Keratinocyte (primary cell): Measurements from ENCODE around the gene RASGRF2.

Source experiments
- EZH2 ChIP-seq: IDR thresholded peaks from one replicate; pipeline ENCODE4 v1.6.1; 2012; ENCODE audit warnings: inconsistent platforms, mild to moderate bottlenecking, low read length, moderate library complexity
- TF ChIP-seq, protein P1 (sequence below), 3 experiments: IDR thresholded peaks in 1 of 3; conservative IDR thresholded peaks in 1 of 3; optimal IDR thresholded peaks in 1 of 3; 2 replicates in 2 of 3; 3 replicates in 1 of 3; pipeline versions ENCODE3 to v1.5.1; 2011; ENCODE audit warnings: low read length in 3 of 3, mild to moderate bottlenecking in 3 of 3, moderate library complexity in 2 of 3, control low read depth in 1 of 3, inconsistent platforms in 1 of 3; ENCODE audit not compliant: insufficient read depth in 2 of 3; ENCODE audit errors: extremely low read depth in 1 of 3

DNA sequence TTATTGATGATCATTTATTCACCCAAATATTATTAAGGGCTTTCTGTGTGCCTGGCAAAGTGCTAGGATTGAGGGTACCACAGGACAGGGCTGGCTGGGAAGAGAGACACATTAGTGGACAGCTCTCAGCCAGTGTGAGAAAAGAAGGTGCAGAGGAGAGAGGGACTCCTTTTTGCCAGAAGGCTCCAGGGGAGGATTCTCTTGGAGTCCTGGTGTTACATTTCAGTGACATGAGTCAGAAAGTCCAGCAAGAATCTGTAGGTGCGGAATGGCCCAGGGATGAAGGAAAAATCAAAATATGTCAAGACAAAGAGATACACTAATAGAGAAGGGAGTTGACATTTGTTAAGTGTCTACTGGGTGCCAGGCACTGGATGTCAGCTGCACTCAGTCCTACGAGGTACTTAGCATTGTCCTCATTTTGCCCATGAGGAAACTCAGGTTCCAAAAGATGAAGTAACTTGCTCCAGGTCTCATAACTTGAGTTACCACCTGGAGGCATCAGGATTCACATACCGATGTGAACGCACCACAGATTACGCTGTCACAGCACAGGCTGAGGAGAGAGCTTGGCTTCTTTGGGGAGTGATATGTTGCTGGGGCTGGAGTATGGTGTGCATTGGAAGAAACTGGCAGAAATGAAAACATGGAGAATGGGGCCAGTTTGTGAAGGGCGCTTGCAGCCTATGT is 60.5 kb downstream of the RASGRF2 start:
- TF ChIP-seq, protein P1, sequence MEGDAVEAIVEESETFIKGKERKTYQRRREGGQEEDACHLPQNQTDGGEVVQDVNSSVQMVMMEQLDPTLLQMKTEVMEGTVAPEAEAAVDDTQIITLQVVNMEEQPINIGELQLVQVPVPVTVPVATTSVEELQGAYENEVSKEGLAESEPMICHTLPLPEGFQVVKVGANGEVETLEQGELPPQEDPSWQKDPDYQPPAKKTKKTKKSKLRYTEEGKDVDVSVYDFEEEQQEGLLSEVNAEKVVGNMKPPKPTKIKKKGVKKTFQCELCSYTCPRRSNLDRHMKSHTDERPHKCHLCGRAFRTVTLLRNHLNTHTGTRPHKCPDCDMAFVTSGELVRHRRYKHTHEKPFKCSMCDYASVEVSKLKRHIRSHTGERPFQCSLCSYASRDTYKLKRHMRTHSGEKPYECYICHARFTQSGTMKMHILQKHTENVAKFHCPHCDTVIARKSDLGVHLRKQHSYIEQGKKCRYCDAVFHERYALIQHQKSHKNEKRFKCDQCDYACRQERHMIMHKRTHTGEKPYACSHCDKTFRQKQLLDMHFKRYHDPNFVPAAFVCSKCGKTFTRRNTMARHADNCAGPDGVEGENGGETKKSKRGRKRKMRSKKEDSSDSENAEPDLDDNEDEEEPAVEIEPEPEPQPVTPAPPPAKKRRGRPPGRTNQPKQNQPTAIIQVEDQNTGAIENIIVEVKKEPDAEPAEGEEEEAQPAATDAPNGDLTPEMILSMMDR (optimal IDR thresholded peaks at IDR 0.05 in 1 of 3, IDR thresholded peaks at IDR 0.05 in 1 of 3, conservative IDR thresholded peaks at IDR 0.05 in 1 of 3; ENCODE audit: extremely low read depth in 1 of 3, insufficient read depth in 2 of 3, low read length in 3 of 3): no peak
- TF ChIP-seq EZH2: no peak
